CD4-positive, alpha-beta T cell (primary cell): ENCODE measurements around the gene RHOA. TPM values are rescaled to one million over a fixed set of nuclear protein-coding genes. Genes with fewer than 3 reads are reported as not detected.
A peak's percentile ranks its signal among the peaks of the same experiment; 100 is the strongest.

Experiments
- ATAC-seq: fragments of 200-7000 bp; cut with Tn5 transposase; one replicate; pipeline ENCODE4 v1.10.0; 2022; ENCODE audit warnings: mild to moderate bottlenecking; ENCODE audit not compliant: poor library complexity
- CTCF ChIA-PET: fragments of 350-600 bp; sonication (Branson Sonifier 250); formaldehyde crosslinking; loops from one replicate; lab custom pipeline; 2021; ENCODE audit warnings: antibody characterized with exemption, inconsistent platforms; lab: Charles Lee
- POLR2A ChIA-PET: fragments of 350-600 bp; sonication (Branson Sonifier 250); formaldehyde crosslinking; loops from one replicate; lab custom pipeline; 2021; ENCODE audit warnings: antibody characterized with exemption, inconsistent platforms; lab: Charles Lee
- DNase-seq, 14 experiments: peaks; one replicate each; pipeline ENCODE4 v3.0.0-alpha.2; 2013 to 2020; ENCODE audit warnings: mixed read lengths in 2 of 14
- H3K27ac ChIP-seq, 2 donors: one replicate each; pipeline versions ENCODE4 v1.5.1 to v1.7.0; 2013; ENCODE audit warnings: low read length in 2 of 2, low read depth in 1 of 2, mild to moderate bottlenecking in 1 of 2
- H3K27me3 ChIP-seq, 2 experiments: 1 replicate in 1 of 2; 2 replicates in 1 of 2; pipeline versions ENCODE4 v1.6.1 to v1.7.0; 2013; ENCODE audit warnings: low read length in 2 of 2, control low read depth in 1 of 2, mild to moderate bottlenecking in 1 of 2, moderate library complexity in 1 of 2; ENCODE audit not compliant: insufficient read depth in 2 of 2, control insufficient read depth in 1 of 2
- H3K36me3 ChIP-seq: one replicate; pipeline ENCODE4 v1.6.1; 2013; ENCODE audit warnings: low read length, control low read depth; ENCODE audit not compliant: insufficient read depth
- H3K4me1 ChIP-seq: one replicate; pipeline ENCODE4 v1.6.1; 2013; ENCODE audit warnings: low read length, control low read depth; ENCODE audit not compliant: insufficient read depth
- H3K4me3 ChIP-seq: one replicate; pipeline ENCODE4 v1.5.1; 2013; ENCODE audit warnings: mild to moderate bottlenecking, low read length, moderate library complexity
- H3K9me3 ChIP-seq, 2 experiments: 1 replicate in 1 of 2; 2 replicates in 1 of 2; pipeline versions ENCODE4 v1.6.1 to v1.7.0; 2013; ENCODE audit warnings: low read length in 2 of 2, mild to moderate bottlenecking in 2 of 2, control low read depth in 1 of 2, moderate library complexity in 1 of 2; ENCODE audit not compliant: control insufficient read depth in 1 of 2, insufficient read depth in 1 of 2
- H3K27ac Mint-ChIP-seq: one replicate; pipeline ENCODE4 v1.8.0; 2020; ENCODE audit warnings: mixed read lengths
- H3K27me3 Mint-ChIP-seq: one replicate; pipeline ENCODE4 v1.8.0; 2021; ENCODE audit warnings: mixed read lengths
- H3K36me3 Mint-ChIP-seq: one replicate; pipeline ENCODE4 v1.8.0; 2021; ENCODE audit warnings: low read depth, mixed read lengths
- H3K4me1 Mint-ChIP-seq: one replicate; pipeline ENCODE4 v1.8.0; 2021; ENCODE audit warnings: low read depth, mixed read lengths
- H3K4me3 Mint-ChIP-seq: one replicate; pipeline ENCODE4 v1.8.0; 2020; ENCODE audit warnings: mild to moderate bottlenecking, mixed read lengths
- H3K9me3 Mint-ChIP-seq: one replicate; pipeline ENCODE4 v1.8.0; 2020; ENCODE audit warnings: mixed read lengths
- CTCF ChIP-seq: fragments of 200-600 bp; IDR thresholded peaks from one replicate; pipeline ENCODE4 v1.8.0; 2022; ENCODE audit warnings: antibody characterized with exemption, mild to moderate bottlenecking
- intact Hi-C, 2 experiments: fragments of 100-400 bp; cut with DNase I in 1 of 2; cut with micrococcal nuclease in 1 of 2; formaldehyde crosslinking; loops; one replicate each; pipeline versions ENCODE4 v1.15.1 to v1.9.0; 2023 to 2025; cut with DNase I, micrococcal nuclease
- total RNA-seq, 174 experiments: library from RNA in 2 of 174; stranded (reverse) in 2 of 174; gene quantifications; one replicate each; pipeline ENCODE4 v1.2.3 and lab custom pipeline; 2021 to 2026

The RHOA gene
- total RNA-seq, 2 experiments from 2014 or later = 256 to 271 TPM

- H3K9me3 Mint-ChIP-seq = no peaks in the 10 kb centered on the region
- no peak for TF ChIP-seq CTCF
- DNase-seq (no peak), ATAC-seq (no peak)
- intact Hi-C loops = no loop called here
- H3K4me1 ChIP-seq = peaks cover 58% of the 10 kb centered on the region
- H3K4me1 Mint-ChIP-seq = peaks cover 47% of the 10 kb centered on the region
- ChIA-PET POLR2A (interaction anchor here (0.6 kb wide), 1 partner anchor 8 kb away, joined by 3 read pairs; no protein-coding TSS in a partner anchor), CTCF (no interaction called here)
- no peak overlapping the region for H3K4me3 Mint-ChIP-seq
- H3K27ac ChIP-seq = peak overlapping the region in 1 of 2 donors; percentile 40
- no peaks in the 10 kb centered on the region for H3K27me3 Mint-ChIP-seq
- H3K9me3 ChIP-seq = no peaks in the 10 kb centered on the region
- H3K36me3 Mint-ChIP-seq = peaks cover 11% of the 10 kb centered on the region
- H3K4me3 ChIP-seq = no peak overlapping the region
- H3K27ac Mint-ChIP-seq = peak overlapping the region; percentile 24
- no peaks in the 10 kb centered on the region for H3K27me3 ChIP-seq
- no peaks in the 10 kb centered on the region for H3K36me3 ChIP-seq
Measured at GRCh38 chr3:49343163-49343562, 68.6 kb downstream of the RHOA start.

- peaks cover 3% of the 10 kb centered on the region for H3K36me3 ChIP-seq
- H3K27ac ChIP-seq = peak overlapping the region; percentile 27 to 95
- H3K4me3 ChIP-seq = no peak overlapping the region
Measured at GRCh38 chr3:49341996-49342395, 69.8 kb downstream of the RHOA start.

More at GRCh38 chr3:49341996-49342395, 69.8 kb downstream of the RHOA start:
- no peak for ATAC-seq
- H3K36me3 Mint-ChIP-seq = peaks cover 14% of the 10 kb centered on the region
- intact Hi-C loops = loop anchor here in 1 of 2 experiments (2.0 kb wide), 1 partner anchor 175 kb away; the partner anchor contains the start of gene CCDC71
- Histone ChIP-seq H3K27me3 (no peaks in the 10 kb centered on the region), H3K4me1 (peaks cover 70% of the 10 kb centered on the region), H3K9me3 (no peaks in the 10 kb centered on the region)
- peak overlapping the region; percentile 91 for H3K27ac Mint-ChIP-seq
- TF ChIP-seq CTCF = no peak
- CTCF ChIA-PET = no interaction called here
- peak overlapping the region; percentile 73 for H3K4me3 Mint-ChIP-seq
- DNase-seq = no peak
- H3K27me3 Mint-ChIP-seq = no peaks in the 10 kb centered on the region
- POLR2A ChIA-PET = interaction anchor here (1.0 kb wide), 1 partner anchor 70 kb away, joined by 3 read pairs; the partner anchor contains the start of gene RHOA
- H3K4me1 Mint-ChIP-seq = peaks cover 51% of the 10 kb centered on the region
- H3K9me3 Mint-ChIP-seq = no peaks in the 10 kb centered on the region
